Measurements from ENCODE around the gene GTF3C2. TPM values are rescaled to one million over a fixed set of nuclear protein-coding genes. Genes with fewer than 3 reads are reported as not detected.
"Not testable (repeated sequence)": the region's sequence is repeated elsewhere in the genome, so short reads cannot be mapped to it uniquely, and the experiment has no call there.

Gene GTF3C2
- total and polyA plus RNA-seq, 4 donors = 28.7 to 61.8 (median 43.7) TPM

GRCh38 chr2:27322301-27322765 lies 34.2 kb downstream of the GTF3C2 start:
- Histone ChIP-seq H3K27ac (ENCODE audit: low read depth in 1 of 2, low read length in 1 of 2) (peak overlapping the region; percentile 91 to 97), H3K9me3 (ENCODE audit: control insufficient read depth in 4 of 4, insufficient read depth in 3 of 4, low read length in 3 of 4) (no peaks in the 10 kb centered on the region), H3K4me1 (ENCODE audit: control insufficient read depth in 5 of 5, insufficient read depth in 5 of 5, low read length in 5 of 5) (peaks cover 0 to 23% (median 12%) of the 10 kb centered on the region in 5 donors), H3K36me3 (ENCODE audit: control insufficient read depth in 4 of 4, insufficient read depth in 4 of 4, low read length in 4 of 4) (peaks cover 6 to 13% (median 12%) of the 10 kb centered on the region in 4 donors), H3K27me3 (ENCODE audit: control insufficient read depth in 3 of 3, insufficient read depth in 3 of 3, low read length in 2 of 3) (no peaks in the 10 kb centered on the region), H3K4me3 (peak overlapping the region; percentile 70), H3K9ac (ENCODE audit: insufficient read depth in 1 of 2, low read length in 2 of 2) (peak overlapping the region; percentile 98 to 99)
- 0 to 3% methylated on average over 10 of the region's 10 CpGs for WGBS, 2 donors
- no peak for TF ChIP-seq CTCF (IDR thresholded peaks at IDR 0.05; ENCODE audit: control extremely low read depth, extremely low read depth)
- peak; percentile 3 for ATAC-seq (ENCODE audit: insufficient read depth, low FRiP score)
- DNase-seq = peak in 2 of 3 donors; percentile 17

DNA sequence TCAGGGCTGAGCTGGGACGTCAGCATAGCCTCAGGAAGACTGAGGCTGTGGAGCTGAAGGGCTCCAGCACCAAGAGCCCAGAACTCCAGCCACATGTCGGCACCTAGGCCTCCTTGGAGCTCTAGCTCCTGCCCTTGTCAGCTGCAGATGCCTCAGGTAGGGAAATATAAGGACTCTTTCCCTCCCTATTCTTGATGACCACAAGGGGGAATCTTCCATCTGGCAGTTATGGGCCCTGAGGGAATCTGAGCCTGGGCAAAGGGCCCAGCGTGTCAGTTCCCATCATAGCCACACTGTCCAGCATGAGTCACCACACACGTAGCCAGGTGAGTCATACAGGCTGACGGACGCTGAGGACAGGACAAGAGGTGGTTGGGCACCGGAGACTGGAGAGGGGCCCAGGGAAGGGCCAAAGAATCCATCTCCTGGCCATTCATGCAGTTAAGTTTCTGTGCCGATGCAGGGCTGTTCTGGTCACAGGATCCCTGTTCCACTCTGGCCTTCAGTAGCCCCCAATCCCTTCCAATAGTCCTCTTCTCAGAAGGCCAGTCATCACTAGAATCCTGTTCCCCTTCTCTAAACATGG lies 35.5 kb downstream of the GTF3C2 start:
- Histone ChIP-seq H3K36me3 (ENCODE audit: control insufficient read depth in 4 of 4, insufficient read depth in 4 of 4, low read length in 4 of 4) (peaks cover 0 to 9% (median 1%) of the 10 kb centered on the region in 4 donors), H3K4me1 (ENCODE audit: control insufficient read depth in 5 of 5, insufficient read depth in 5 of 5, low read length in 5 of 5) (peaks cover 0 to 23% (median 12%) of the 10 kb centered on the region in 5 donors), H3K9me3 (ENCODE audit: control insufficient read depth in 4 of 4, insufficient read depth in 3 of 4, low read length in 3 of 4) (no peaks in the 10 kb centered on the region), H3K27ac (ENCODE audit: low read depth in 1 of 2, low read length in 1 of 2) (peak overlapping the region; percentile 60 to 91), H3K27me3 (ENCODE audit: control insufficient read depth in 3 of 3, insufficient read depth in 3 of 3, low read length in 2 of 3) (no peaks in the 10 kb centered on the region), H3K9ac (ENCODE audit: insufficient read depth in 1 of 2, low read length in 2 of 2) (no peak overlapping the region), H3K4me3 (no peak overlapping the region)
- no peak for TF ChIP-seq CTCF (IDR thresholded peaks at IDR 0.05; ENCODE audit: control extremely low read depth, extremely low read depth)
- DNase-seq = no peak
- 62 to 80% methylated on average over 8 of the region's 8 CpGs for WGBS, 2 donors
- ATAC-seq (ENCODE audit: insufficient read depth, low FRiP score) = peak; percentile 68

DNA sequence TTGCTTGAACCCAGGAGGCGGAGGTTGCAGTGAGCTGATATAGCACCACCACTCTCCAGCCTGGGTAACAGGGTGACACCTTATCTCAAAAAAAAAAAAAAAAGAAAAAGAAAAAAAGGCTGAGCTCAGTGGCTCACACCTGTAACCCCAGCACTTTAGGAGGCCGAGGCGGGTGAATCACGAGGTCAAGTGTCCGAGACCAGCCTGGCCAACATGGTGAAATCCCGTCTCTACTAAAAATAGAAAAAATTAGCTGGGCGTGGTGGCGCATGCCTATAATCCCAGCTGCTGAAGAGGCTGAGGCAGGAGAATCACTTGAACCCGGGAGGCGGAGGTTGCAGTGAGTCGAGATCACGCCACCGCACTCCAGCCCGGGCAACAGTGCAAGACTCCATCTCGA lies 36.7 kb downstream of the GTF3C2 start:
- not testable (repeated sequence) for H3K4me3 ChIP-seq; H3K9me3 ChIP-seq (ENCODE audit: control insufficient read depth in 4 of 4, insufficient read depth in 3 of 4, low read length in 3 of 4); H3K9ac ChIP-seq (ENCODE audit: insufficient read depth in 1 of 2, low read length in 2 of 2); ATAC-seq (ENCODE audit: insufficient read depth, low FRiP score); H3K27ac ChIP-seq (ENCODE audit: low read depth in 1 of 2, low read length in 1 of 2); H3K27me3 ChIP-seq (ENCODE audit: control insufficient read depth in 3 of 3, insufficient read depth in 3 of 3, low read length in 2 of 3); DNase-seq
- H3K4me1 ChIP-seq (ENCODE audit: control insufficient read depth in 5 of 5, insufficient read depth in 5 of 5, low read length in 5 of 5) = peaks cover 0 to 23% (median 12%) of the 10 kb centered on the region in 5 donors
- peaks cover 0 to 11% (median 0%) of the 10 kb centered on the region in 4 donors for H3K36me3 ChIP-seq (ENCODE audit: control insufficient read depth in 4 of 4, insufficient read depth in 4 of 4, low read length in 4 of 4)
- 94 to 96% methylated on average over 15 of the region's 15 CpGs for WGBS, 2 donors

GRCh38 chr2:27316655-27317412 lies 39.7 kb downstream of the GTF3C2 start:
- ATAC-seq (ENCODE audit: insufficient read depth, low FRiP score) (no peak), DNase-seq (peak; percentile 12 to 47 (median 44))
- WGBS, 2 donors = 66 to 70% methylated on average over 12 of the region's 12 CpGs
- Histone ChIP-seq H3K4me3 (no peak overlapping the region), H3K36me3 (ENCODE audit: control insufficient read depth in 4 of 4, insufficient read depth in 4 of 4, low read length in 4 of 4) (peaks cover 0 to 16% (median 1%) of the 10 kb centered on the region in 4 donors), H3K27me3 (ENCODE audit: control insufficient read depth in 3 of 3, insufficient read depth in 3 of 3, low read length in 2 of 3) (no peaks in the 10 kb centered on the region), H3K4me1 (ENCODE audit: control insufficient read depth in 5 of 5, insufficient read depth in 5 of 5, low read length in 5 of 5) (peaks cover 0 to 9% (median 3%) of the 10 kb centered on the region in 5 donors), H3K9ac (ENCODE audit: insufficient read depth in 1 of 2, low read length in 2 of 2) (no peak overlapping the region), H3K27ac (ENCODE audit: low read depth in 1 of 2, low read length in 1 of 2) (no peak overlapping the region), H3K9me3 (ENCODE audit: control insufficient read depth in 4 of 4, insufficient read depth in 3 of 4, low read length in 3 of 4) (no peaks in the 10 kb centered on the region)
- TF ChIP-seq CTCF (IDR thresholded peaks at IDR 0.05; ENCODE audit: control extremely low read depth, extremely low read depth) = no peak
